ENCODE results near the gene KANK2. TPM values are rescaled to one million over a fixed set of nuclear protein-coding genes. Genes with fewer than 3 reads are reported as not detected.
A peak's percentile ranks its signal among the peaks of the same experiment; 100 is the strongest.

Gene KANK2
- total and polyA plus RNA-seq, 2 of the 13 experiments (the other 11 are each of a cell fraction or from before 2014, with no cell fraction given): 5.7 to 12.9 TPM

DNA sequence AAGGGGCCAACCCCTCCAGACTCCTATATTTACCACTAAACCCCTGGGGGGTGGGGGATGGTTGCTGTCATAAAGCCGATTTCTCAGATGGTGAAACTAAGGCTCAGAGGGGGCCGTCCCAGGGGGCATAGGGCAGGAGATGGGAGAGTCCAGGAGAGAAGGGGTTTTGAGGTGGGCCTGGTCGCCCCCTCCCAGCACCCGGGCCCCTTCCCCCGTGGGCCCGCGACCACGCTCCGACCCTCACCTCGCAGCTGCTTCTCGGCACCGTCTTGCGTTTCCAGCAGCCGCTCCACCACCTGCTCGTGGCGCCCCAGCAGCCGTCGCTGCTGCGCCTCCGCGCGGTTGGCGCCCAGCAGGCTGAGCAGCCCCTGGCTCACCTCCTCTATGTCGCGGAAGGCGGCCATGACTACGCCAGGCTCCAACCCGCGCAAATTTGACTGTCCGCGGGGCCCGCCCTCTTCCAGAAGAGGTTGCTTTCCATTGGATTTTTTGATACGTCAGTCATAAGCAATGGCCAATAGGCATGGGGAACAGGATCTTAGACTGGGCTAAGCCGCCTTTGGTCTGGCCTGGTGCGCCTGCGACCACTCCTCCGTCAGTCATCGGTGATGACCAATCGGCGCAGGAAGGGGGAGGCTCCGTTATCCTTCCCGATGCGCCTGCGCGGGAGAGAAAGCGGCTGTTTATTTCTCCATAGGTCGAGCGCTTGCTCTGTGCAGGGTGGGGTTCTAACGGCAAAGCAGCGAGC, 41.8 kb downstream of the KANK2 start, which contains the start of gene SPC24 (continued):
- TF ChIP-seq SKIL (CRISPR knock-in tag; IDR thresholded peaks at IDR 0.05; ENCODE audit: borderline replicate concordance) (no peak), SIX1 (CRISPR knock-in tag; IDR thresholded peaks at IDR 0.05; ENCODE audit: borderline replicate concordance) (no peak), RFX3 (CRISPR knock-in tag; IDR thresholded peaks at IDR 0.05) (no peak), ZFP90 (CRISPR knock-in tag; IDR thresholded peaks at IDR 0.05; ENCODE audit: borderline replicate concordance) (no peak; the same call in 1 of the 2 replicates), ZFP82 (CRISPR knock-in tag; IDR thresholded peaks at IDR 0.05; ENCODE audit: borderline replicate concordance) (no peak), FOXA3 (CRISPR knock-in tag; IDR thresholded peaks at IDR 0.05) (peak; percentile 67), STAG1 (CRISPR knock-in tag; IDR thresholded peaks at IDR 0.05) (no peak), ZNF446 (CRISPR knock-in tag; IDR thresholded peaks at IDR 0.05) (no peak), ZNF746 (CRISPR knock-in tag; IDR thresholded peaks at IDR 0.05) (0 out of 2 replicates have a peak, but pooled peaks have one; percentile 33), THAP8 (CRISPR knock-in tag; IDR thresholded peaks at IDR 0.05; ENCODE audit: borderline replicate concordance) (no peak), ZNF207 (IDR thresholded peaks at IDR 0.05; ENCODE audit: borderline replicate concordance) (no peak), RXRA (CRISPR knock-in tag; IDR thresholded peaks at IDR 0.05) (peak; percentile 67; the same call in 1 of the 2 replicates), NR3C1 (CRISPR knock-in tag; IDR thresholded peaks at IDR 0.05) (no peak), KLF6 (CRISPR knock-in tag; IDR thresholded peaks at IDR 0.05) (0 out of 2 replicates have a peak, but pooled peaks have one; percentile 38), ELK4 (CRISPR knock-in tag; IDR thresholded peaks at IDR 0.05; ENCODE audit: borderline replicate concordance) (no peak), SCMH1 (CRISPR knock-in tag; IDR thresholded peaks at IDR 0.05; ENCODE audit: borderline replicate concordance) (no peak), ZMAT5 (CRISPR knock-in tag; IDR thresholded peaks at IDR 0.05; ENCODE audit: borderline replicate concordance, low read depth) (no peak), PRMT3 (CRISPR knock-in tag; IDR thresholded peaks at IDR 0.05; ENCODE audit: borderline replicate concordance, low read depth) (no peak), THYN1 (CRISPR knock-in tag; IDR thresholded peaks at IDR 0.05; ENCODE audit: borderline replicate concordance, low read depth) (no peak), ZNF660 (CRISPR knock-in tag; IDR thresholded peaks at IDR 0.05; ENCODE audit: borderline replicate concordance, low read depth) (no peak), SP4 (CRISPR knock-in tag; IDR thresholded peaks at IDR 0.05) (peak; percentile 91), SSRP1 (CRISPR knock-in tag; IDR thresholded peaks at IDR 0.05) (no peak), ZSCAN12 (CRISPR knock-in tag; IDR thresholded peaks at IDR 0.05) (no peak), ZSCAN22 (CRISPR knock-in tag; IDR thresholded peaks at IDR 0.05) (no peak), TBL1XR1 (IDR thresholded peaks at IDR 0.05; ENCODE audit: borderline replicate concordance, low read length, partially characterized antibody) (no peak)
- TF ChIP-seq, protein P1, sequence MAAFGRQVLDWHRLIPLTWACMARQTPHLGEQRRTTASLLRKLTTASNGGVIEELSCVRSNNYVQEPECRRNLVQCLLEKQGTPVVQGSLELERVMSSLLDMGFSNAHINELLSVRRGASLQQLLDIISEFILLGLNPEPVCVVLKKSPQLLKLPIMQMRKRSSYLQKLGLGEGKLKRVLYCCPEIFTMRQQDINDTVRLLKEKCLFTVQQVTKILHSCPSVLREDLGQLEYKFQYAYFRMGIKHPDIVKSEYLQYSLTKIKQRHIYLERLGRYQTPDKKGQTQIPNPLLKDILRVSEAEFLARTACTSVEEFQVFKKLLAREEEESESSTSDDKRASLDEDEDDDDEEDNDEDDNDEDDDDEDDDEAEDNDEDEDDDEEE (CRISPR knock-in tag; IDR thresholded peaks at IDR 0.05): no peak

Measured in HepG2 (cell line).